Limb (tissue), 2 donors: Measurements from ENCODE around the gene PTPRA.
"Not testable (repeated sequence)": the region's sequence is repeated elsewhere in the genome, so short reads cannot be mapped to it uniquely, and the experiment has no call there.

Experiments
- DNase-seq, 2 donors: peaks; one replicate each; pipeline ENCODE4 v3.0.0-alpha.2; 2016; ENCODE audit errors: extremely low spot score in 2 of 2

Gene PTPRA

GRCh38 chr20:3071610-3072529 is 198.6 kb downstream of the PTPRA start, which contains the start of gene OXT:
TSS of gene OXT (plus strand) at chr20:3071620. CDS start at chr20:3071656, 36 bp downstream.
- no peak for DNase-seq

- DNase-seq = no peak
These were observed 199.4 kb downstream of the PTPRA start for GRCh38 chr20:3072530-3073250.

GRCh38 chr20:3073251-3073643 is 200.0 kb downstream of the PTPRA start:
- DNase-seq = not testable (repeated sequence)

- DNase-seq = no peak
These were observed 201.5 kb downstream of the PTPRA start for GRCh38 chr20:3074812-3075211.

- not testable (repeated sequence) for DNase-seq
These were observed 202.0 kb downstream of the PTPRA start for GRCh38 chr20:3075315-3075714.

GRCh38 chr20:3077618-3078134 is 204.4 kb downstream of the PTPRA start:
- no peak for DNase-seq

- no peak for DNase-seq
These were observed 207.7 kb downstream of the PTPRA start for GRCh38 chr20:3080939-3081388.

GRCh38 chr20:3081641-3082040 is 208.4 kb downstream of the PTPRA start:
- DNase-seq = no peak

GRCh38 chr20:3082306-3082951 is 209.1 kb downstream of the PTPRA start:
- DNase-seq = no peak

GRCh38 chr20:3082955-3083952 is 210.0 kb downstream of the PTPRA start:
- no peak for DNase-seq

GRCh38 chr20:3084283-3084985 is 211.2 kb downstream of the PTPRA start, which contains the start of gene AVP:
TSS of gene AVP (minus strand) at chr20:3084724. CDS start at chr20:3084674, 50 bp downstream.
- no peak for DNase-seq

GRCh38 chr20:3084986-3085360 is 211.7 kb downstream of the PTPRA start:
- no peak for DNase-seq

- DNase-seq = no peak
These were observed 212.3 kb downstream of the PTPRA start for GRCh38 chr20:3085571-3086072.

GRCh38 chr20:3088031-3088430 is 214.8 kb downstream of the PTPRA start:
- no peak for DNase-seq
